HG02885 (cell line): Measurements from ENCODE around the gene CLEC4F.

Experiments used
- ATAC-seq: cut with Tn5 transposase; IDR thresholded peaks from one replicate; pipeline ENCODE4 v1.9.1; 2021; ENCODE audit warnings: mild to moderate bottlenecking; ENCODE audit not compliant: unreplicated experiment, poor library complexity

Gene CLEC4F

DNA sequence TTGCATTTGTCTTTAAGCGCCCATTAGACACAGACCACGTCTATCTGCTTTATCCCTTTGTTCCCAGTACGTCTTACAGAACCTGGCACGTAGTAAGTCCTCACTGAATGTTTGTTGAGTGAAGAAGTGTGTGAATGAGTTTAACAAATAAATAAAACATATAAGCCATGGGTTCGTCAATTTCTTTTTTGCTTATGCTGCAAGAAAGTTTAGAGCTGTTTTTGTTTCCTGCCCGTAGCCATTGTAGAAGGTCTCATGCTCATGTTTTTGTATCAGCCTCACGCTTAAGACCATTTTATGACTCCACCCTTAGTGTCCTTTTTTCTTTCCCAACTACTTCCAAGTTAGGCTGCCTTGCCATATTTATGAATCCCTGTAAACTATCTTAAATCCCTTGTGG is 54.9 kb downstream of the CLEC4F start:
- no peak for ATAC-seq

DNA sequence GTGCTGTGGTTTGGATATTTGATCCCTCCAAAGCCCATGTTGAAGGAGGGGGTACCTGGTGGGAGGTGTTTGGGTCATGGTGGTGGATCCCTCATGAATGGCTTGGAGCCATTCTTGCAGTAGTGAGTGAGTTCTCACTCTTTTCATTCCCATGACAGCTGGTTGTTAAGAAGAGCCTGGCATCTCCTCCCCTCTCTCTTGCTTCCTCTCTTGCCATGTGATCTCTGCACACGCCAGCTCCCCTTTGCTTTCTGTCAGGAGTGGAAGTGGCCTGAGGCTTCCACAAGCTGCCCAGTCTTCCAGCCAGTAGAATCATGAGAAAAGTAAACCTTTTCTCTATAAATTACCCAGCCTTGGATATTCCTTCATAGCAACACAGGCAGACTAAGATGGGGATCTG is 61.0 kb downstream of the CLEC4F start:
- no peak for ATAC-seq
